Measurements from ENCODE around the gene KANK2.

GRCh38 chr19:11169896-11170678 lies 27.3 kb downstream of the KANK2 start:
- TF ChIP-seq POLR2A (IDR thresholded peaks at IDR 0.05) (no peak), POLR2AphosphoS5 (IDR thresholded peaks at IDR 0.05) (no peak), EP300 (IDR thresholded peaks at IDR 0.05) (no peak)
- TF ChIP-seq, protein P1, sequence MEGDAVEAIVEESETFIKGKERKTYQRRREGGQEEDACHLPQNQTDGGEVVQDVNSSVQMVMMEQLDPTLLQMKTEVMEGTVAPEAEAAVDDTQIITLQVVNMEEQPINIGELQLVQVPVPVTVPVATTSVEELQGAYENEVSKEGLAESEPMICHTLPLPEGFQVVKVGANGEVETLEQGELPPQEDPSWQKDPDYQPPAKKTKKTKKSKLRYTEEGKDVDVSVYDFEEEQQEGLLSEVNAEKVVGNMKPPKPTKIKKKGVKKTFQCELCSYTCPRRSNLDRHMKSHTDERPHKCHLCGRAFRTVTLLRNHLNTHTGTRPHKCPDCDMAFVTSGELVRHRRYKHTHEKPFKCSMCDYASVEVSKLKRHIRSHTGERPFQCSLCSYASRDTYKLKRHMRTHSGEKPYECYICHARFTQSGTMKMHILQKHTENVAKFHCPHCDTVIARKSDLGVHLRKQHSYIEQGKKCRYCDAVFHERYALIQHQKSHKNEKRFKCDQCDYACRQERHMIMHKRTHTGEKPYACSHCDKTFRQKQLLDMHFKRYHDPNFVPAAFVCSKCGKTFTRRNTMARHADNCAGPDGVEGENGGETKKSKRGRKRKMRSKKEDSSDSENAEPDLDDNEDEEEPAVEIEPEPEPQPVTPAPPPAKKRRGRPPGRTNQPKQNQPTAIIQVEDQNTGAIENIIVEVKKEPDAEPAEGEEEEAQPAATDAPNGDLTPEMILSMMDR (IDR thresholded peaks at IDR 0.05): no peak

Measured in upper lobe of left lung (tissue), 4 donors.